Breast epithelium (tissue), 3 donors: ENCODE results near the gene TMEM179B.

Source experiments
- POLR2A ChIP-seq: fragments of 450-650 bp; IDR thresholded peaks from one replicate; pipeline ENCODE4 v1.6.1; 2016; ENCODE audit warnings: antibody characterized with exemption, mild to moderate bottlenecking, moderate library complexity
- POLR2AphosphoS5 ChIP-seq, 3 donors: sonication (generic); formaldehyde crosslinking; IDR thresholded peaks; one replicate each; pipeline ENCODE4 v1.6.1; 2017; ENCODE audit warnings: antibody characterized with exemption in 3 of 3
- TF ChIP-seq, protein P1 (sequence below), 3 donors: fragments of 450-650 bp; IDR thresholded peaks; one replicate each; pipeline ENCODE4 v1.5.1; 2016 to 2017; ENCODE audit warnings: antibody characterized with exemption in 3 of 3, mild to moderate bottlenecking in 3 of 3, moderate library complexity in 3 of 3

DNA sequence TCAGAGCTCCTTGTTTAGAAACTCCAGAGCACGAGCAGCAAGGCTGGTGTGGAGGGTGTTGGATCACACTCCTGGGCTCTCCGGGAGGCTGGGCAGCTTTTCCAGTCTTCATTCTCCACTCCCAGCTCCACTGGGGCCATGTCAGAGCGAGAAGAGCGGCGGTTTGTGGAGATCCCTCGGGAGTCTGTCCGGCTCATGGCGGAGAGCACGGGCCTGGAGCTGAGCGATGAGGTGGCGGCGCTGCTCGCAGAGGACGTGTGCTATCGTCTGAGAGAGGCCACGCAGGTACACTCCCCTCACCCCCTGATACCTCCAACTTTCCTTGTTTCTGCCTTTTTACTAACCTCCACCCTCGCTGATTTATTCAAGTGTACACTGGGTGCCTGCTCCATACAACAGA lies 11.6 kb upstream of the TMEM179B start:
- TF ChIP-seq POLR2AphosphoS5 (IDR thresholded peaks at IDR 0.05) (no peak), POLR2A (no peak)
- TF ChIP-seq, protein P1, sequence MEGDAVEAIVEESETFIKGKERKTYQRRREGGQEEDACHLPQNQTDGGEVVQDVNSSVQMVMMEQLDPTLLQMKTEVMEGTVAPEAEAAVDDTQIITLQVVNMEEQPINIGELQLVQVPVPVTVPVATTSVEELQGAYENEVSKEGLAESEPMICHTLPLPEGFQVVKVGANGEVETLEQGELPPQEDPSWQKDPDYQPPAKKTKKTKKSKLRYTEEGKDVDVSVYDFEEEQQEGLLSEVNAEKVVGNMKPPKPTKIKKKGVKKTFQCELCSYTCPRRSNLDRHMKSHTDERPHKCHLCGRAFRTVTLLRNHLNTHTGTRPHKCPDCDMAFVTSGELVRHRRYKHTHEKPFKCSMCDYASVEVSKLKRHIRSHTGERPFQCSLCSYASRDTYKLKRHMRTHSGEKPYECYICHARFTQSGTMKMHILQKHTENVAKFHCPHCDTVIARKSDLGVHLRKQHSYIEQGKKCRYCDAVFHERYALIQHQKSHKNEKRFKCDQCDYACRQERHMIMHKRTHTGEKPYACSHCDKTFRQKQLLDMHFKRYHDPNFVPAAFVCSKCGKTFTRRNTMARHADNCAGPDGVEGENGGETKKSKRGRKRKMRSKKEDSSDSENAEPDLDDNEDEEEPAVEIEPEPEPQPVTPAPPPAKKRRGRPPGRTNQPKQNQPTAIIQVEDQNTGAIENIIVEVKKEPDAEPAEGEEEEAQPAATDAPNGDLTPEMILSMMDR (IDR thresholded peaks at IDR 0.05), result no peak
